ENCODE results near the gene PNRC2. TPM values are rescaled to one million over a fixed set of nuclear protein-coding genes. Genes with fewer than 3 reads are reported as not detected.

PNRC2 gene
- total RNA-seq, 1 donor from 2014 or later: 365 TPM

DNA sequence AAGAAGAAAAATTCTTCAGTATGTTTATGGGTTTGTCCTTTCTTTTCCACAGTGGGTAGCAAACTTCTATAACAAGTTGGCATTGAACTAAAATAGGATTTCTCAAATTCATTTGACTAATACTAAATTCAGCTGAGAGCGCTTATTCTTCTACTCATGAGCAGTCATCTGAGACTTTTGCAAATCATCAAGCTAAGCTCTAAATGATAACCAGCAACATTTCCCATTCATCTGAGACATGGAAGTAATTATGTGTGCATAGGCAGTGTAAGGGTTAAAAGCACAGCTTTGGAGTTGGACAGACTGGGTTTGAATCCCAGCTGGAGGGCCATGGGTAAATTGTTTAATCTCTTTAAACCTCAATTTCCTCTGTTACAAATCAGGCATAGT lies 28.1 kb upstream of the PNRC2 start:
- no peak overlapping the region for H3K27ac ChIP-seq
- H3K4me3 ChIP-seq: no peak overlapping the region
- no peaks in the 10 kb centered on the region for H3K36me3 Mint-ChIP-seq
- H4K20me1 ChIP-seq (ENCODE audit: low read depth): no peaks in the 10 kb centered on the region
- no peaks in the 10 kb centered on the region for H3K9me3 ChIP-seq (ENCODE audit: low read depth)
- H3F3A ChIP-seq (ENCODE audit: low read depth): peaks cover 1% of the 10 kb centered on the region
- DNase-seq (ENCODE audit: low spot score): no peak
- no peaks in the 10 kb centered on the region for H3K9me3 Mint-ChIP-seq
- no peak overlapping the region for H2AFZ ChIP-seq (replicated peaks)
- peaks cover 12% of the 10 kb centered on the region for H3K4me1 Mint-ChIP-seq
- H3K4me2 ChIP-seq: no peak overlapping the region
- H3K27me3 Mint-ChIP-seq (ENCODE audit: insufficient read depth, low read depth): peaks cover 6% of the 10 kb centered on the region
- no peak overlapping the region for H3K9ac ChIP-seq
- no peak overlapping the region for H3K27ac Mint-ChIP-seq
- H3K4me1 ChIP-seq: no peaks in the 10 kb centered on the region
- H3K79me2 ChIP-seq (ENCODE audit: low read depth): no peaks in the 10 kb centered on the region
- H3K27me3 ChIP-seq: no peaks in the 10 kb centered on the region
- no peaks in the 10 kb centered on the region for H3K36me3 ChIP-seq
- no peak overlapping the region for H3K4me3 Mint-ChIP-seq
- TF ChIP-seq, protein P1, sequence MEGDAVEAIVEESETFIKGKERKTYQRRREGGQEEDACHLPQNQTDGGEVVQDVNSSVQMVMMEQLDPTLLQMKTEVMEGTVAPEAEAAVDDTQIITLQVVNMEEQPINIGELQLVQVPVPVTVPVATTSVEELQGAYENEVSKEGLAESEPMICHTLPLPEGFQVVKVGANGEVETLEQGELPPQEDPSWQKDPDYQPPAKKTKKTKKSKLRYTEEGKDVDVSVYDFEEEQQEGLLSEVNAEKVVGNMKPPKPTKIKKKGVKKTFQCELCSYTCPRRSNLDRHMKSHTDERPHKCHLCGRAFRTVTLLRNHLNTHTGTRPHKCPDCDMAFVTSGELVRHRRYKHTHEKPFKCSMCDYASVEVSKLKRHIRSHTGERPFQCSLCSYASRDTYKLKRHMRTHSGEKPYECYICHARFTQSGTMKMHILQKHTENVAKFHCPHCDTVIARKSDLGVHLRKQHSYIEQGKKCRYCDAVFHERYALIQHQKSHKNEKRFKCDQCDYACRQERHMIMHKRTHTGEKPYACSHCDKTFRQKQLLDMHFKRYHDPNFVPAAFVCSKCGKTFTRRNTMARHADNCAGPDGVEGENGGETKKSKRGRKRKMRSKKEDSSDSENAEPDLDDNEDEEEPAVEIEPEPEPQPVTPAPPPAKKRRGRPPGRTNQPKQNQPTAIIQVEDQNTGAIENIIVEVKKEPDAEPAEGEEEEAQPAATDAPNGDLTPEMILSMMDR (IDR thresholded peaks at IDR 0.05): no peak
- TF ChIP-seq EZH2 (IDR thresholded peaks at IDR 0.05) (no peak), EZH2phosphoT487 (IDR thresholded peaks at IDR 0.05) (no peak)

DNA sequence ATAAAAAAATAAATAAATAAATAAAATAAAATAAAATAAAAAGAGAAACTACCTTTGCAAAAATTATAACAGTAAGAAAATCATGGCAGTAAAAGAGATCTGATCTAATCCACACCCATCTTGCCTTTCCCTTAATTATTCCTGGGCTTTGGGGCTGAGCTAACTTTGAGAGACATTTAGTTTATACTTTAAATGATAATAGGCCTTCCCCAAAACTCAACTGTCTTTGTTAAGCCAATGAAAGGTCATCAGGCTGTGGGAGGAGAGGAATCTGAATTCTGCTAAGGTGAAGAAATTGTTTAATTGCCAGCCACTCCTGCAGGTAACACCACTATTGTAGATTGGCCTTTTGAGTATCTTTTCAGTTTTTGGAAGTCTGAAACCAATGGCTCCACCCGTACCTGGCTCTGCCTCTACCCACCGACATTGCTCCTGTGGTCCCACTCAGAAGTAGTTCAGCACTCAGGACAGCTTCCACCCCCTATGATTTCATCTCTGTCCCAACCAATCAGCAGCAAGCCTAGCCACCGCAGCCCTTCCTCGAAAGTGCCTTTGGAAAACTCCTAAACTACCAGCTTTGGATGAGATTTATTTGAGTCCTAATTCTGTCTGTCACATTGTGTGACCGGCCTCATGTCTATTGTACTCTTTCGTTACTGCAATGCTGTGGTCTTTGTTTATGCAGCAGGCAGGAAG lies 23.0 kb upstream of the PNRC2 start:
- DNase-seq (ENCODE audit: low spot score): peak; percentile 65
- Histone ChIP-seq H3K9ac (no peak overlapping the region), H3K9me3 (ENCODE audit: low read depth) (no peaks in the 10 kb centered on the region), H3K4me3 (no peak overlapping the region), H3F3A (ENCODE audit: low read depth) (peaks cover 4% of the 10 kb centered on the region), H3K79me2 (ENCODE audit: low read depth) (no peaks in the 10 kb centered on the region), H3K4me1 (no peaks in the 10 kb centered on the region), H4K20me1 (ENCODE audit: low read depth) (no peaks in the 10 kb centered on the region), H3K27ac (no peak overlapping the region), H3K4me2 (no peak overlapping the region), H3K36me3 (no peaks in the 10 kb centered on the region), H3K27me3 (no peaks in the 10 kb centered on the region), H2AFZ (replicated peaks) (no peak overlapping the region)
- Mint-ChIP-seq H3K27me3 (ENCODE audit: insufficient read depth, low read depth) (peaks cover 2% of the 10 kb centered on the region), H3K36me3 (no peaks in the 10 kb centered on the region), H3K27ac (no peak overlapping the region), H3K9me3 (peaks cover 3% of the 10 kb centered on the region), H3K4me1 (peaks cover 11% of the 10 kb centered on the region), H3K4me3 (no peak overlapping the region)
- TF ChIP-seq EZH2 (IDR thresholded peaks at IDR 0.05) (no peak), EZH2phosphoT487 (IDR thresholded peaks at IDR 0.05) (no peak)
- TF ChIP-seq, protein P1 (IDR thresholded peaks at IDR 0.05): no peak

GRCh38 chr1:23947366-23947765 lies 12.3 kb upstream of the PNRC2 start:
- Histone ChIP-seq H2AFZ (replicated peaks) (no peak overlapping the region), H3K27me3 (no peaks in the 10 kb centered on the region), H3K27ac (no peak overlapping the region), H3K79me2 (ENCODE audit: low read depth) (no peaks in the 10 kb centered on the region), H4K20me1 (ENCODE audit: low read depth) (no peaks in the 10 kb centered on the region), H3K4me1 (no peaks in the 10 kb centered on the region), H3K4me2 (no peak overlapping the region), H3F3A (ENCODE audit: low read depth) (no peaks in the 10 kb centered on the region), H3K9me3 (ENCODE audit: low read depth) (no peaks in the 10 kb centered on the region), H3K4me3 (no peak overlapping the region), H3K9ac (no peak overlapping the region), H3K36me3 (no peaks in the 10 kb centered on the region)
- DNase-seq (ENCODE audit: low spot score): no peak
- Mint-ChIP-seq H3K4me3 (no peak overlapping the region), H3K36me3 (no peaks in the 10 kb centered on the region), H3K4me1 (peaks cover 4% of the 10 kb centered on the region), H3K27me3 (ENCODE audit: insufficient read depth, low read depth) (peaks cover 5% of the 10 kb centered on the region), H3K27ac (no peak overlapping the region), H3K9me3 (peaks cover 20% of the 10 kb centered on the region)
- no peak for TF ChIP-seq EZH2phosphoT487 (IDR thresholded peaks at IDR 0.05)
- TF ChIP-seq EZH2 (IDR thresholded peaks at IDR 0.05): no peak
- TF ChIP-seq, protein P1 (IDR thresholded peaks at IDR 0.05): no peak
